ENCODE measurements around the gene FBF1.

GRCh38 chr17:75945211-75945610 lies 4.4 kb upstream of the FBF1 start:
- TF ChIP-seq CTCF (IDR thresholded peaks at IDR 0.05) (no peak), POLR2A (IDR thresholded peaks at IDR 0.05) (no peak)

All from esophagus squamous epithelium (tissue), 4 donors.